Measurements from ENCODE around the gene SRD5A3.

DNA sequence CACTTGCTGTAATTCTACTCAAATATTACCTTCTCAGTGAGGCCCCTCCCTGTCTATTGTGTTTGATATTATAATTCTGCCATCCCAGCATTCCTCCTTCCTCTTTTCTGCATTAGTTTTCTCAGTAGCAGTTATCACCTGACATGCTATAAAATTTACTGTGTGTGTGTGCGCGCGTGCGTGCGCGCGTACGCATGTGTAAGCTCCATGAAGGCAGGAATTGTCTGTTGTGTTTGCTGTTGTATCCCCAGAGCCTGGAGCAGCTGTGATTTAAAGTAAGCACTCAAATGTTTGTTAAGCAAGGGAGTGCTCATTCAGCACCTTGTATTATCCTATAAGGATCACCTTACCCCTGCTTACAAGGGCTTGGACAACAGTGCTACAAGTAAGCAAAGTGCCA, 8.6 kb downstream of the SRD5A3 start:
- TF ChIP-seq EP300 (IDR thresholded peaks at IDR 0.05; ENCODE audit: low read length) (no peak), ZNF583 (CRISPR knock-in tag; IDR thresholded peaks at IDR 0.05) (no peak), CHD1 (IDR thresholded peaks at IDR 0.05; ENCODE audit: low read length) (no peak), SNRNP70 (optimal IDR thresholded peaks at IDR 0.05; ENCODE audit: low read depth, low read length) (no peak)
- TF ChIP-seq, protein P1, sequence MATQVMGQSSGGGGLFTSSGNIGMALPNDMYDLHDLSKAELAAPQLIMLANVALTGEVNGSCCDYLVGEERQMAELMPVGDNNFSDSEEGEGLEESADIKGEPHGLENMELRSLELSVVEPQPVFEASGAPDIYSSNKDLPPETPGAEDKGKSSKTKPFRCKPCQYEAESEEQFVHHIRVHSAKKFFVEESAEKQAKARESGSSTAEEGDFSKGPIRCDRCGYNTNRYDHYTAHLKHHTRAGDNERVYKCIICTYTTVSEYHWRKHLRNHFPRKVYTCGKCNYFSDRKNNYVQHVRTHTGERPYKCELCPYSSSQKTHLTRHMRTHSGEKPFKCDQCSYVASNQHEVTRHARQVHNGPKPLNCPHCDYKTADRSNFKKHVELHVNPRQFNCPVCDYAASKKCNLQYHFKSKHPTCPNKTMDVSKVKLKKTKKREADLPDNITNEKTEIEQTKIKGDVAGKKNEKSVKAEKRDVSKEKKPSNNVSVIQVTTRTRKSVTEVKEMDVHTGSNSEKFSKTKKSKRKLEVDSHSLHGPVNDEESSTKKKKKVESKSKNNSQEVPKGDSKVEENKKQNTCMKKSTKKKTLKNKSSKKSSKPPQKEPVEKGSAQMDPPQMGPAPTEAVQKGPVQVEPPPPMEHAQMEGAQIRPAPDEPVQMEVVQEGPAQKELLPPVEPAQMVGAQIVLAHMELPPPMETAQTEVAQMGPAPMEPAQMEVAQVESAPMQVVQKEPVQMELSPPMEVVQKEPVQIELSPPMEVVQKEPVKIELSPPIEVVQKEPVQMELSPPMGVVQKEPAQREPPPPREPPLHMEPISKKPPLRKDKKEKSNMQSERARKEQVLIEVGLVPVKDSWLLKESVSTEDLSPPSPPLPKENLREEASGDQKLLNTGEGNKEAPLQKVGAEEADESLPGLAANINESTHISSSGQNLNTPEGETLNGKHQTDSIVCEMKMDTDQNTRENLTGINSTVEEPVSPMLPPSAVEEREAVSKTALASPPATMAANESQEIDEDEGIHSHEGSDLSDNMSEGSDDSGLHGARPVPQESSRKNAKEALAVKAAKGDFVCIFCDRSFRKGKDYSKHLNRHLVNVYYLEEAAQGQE (IDR thresholded peaks at IDR 0.05; ENCODE audit: borderline replicate concordance): no peak
- TF ChIP-seq, protein P1 (CRISPR knock-in tag; IDR thresholded peaks at IDR 0.05; ENCODE audit: low read depth): no peak
- TF ChIP-seq, protein P2, sequence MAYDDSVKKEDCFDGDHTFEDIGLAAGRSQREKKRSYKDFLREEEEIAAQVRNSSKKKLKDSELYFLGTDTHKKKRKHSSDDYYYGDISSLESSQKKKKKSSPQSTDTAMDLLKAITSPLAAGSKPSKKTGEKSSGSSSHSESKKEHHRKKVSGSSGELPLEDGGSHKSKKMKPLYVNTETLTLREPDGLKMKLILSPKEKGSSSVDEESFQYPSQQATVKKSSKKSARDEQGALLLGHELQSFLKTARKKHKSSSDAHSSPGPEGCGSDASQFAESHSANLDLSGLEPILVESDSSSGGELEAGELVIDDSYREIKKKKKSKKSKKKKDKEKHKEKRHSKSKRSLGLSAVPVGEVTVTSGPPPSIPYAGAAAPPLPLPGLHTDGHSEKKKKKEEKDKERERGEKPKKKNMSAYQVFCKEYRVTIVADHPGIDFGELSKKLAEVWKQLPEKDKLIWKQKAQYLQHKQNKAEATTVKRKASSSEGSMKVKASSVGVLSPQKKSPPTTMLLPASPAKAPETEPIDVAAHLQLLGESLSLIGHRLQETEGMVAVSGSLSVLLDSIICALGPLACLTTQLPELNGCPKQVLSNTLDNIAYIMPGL (CRISPR knock-in tag; IDR thresholded peaks at IDR 0.05): no peak
